Glomerular visceral epithelial cell (primary cell): ENCODE results near the gene DEPDC5.
A peak's percentile ranks its signal among the peaks of the same experiment; 100 is the strongest.

Experiments
- DNase-seq: peaks from one replicate; pipeline ENCODE4 v3.0.0-alpha.2; 2016; ENCODE audit errors: extremely low spot score

DEPDC5 gene

DNA sequence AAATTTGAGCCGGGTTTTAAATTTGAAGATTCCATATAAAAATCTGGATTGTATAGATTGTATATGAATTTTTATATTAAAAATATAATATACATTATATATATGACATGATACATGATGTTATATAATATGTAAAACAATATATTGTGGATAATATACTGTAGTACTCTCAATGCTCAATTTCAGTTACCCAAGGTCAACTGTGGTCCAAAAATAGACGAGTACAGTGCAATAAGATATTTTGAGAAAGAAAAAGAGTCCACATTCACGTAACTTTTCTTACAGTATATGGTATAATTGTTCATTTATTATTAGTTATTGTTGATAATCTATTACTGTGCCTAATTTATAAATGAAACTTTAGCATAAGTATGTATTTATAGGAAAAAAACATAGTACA lies 96.3 kb downstream of the DEPDC5 start:
- DNase-seq: no peak

DNA sequence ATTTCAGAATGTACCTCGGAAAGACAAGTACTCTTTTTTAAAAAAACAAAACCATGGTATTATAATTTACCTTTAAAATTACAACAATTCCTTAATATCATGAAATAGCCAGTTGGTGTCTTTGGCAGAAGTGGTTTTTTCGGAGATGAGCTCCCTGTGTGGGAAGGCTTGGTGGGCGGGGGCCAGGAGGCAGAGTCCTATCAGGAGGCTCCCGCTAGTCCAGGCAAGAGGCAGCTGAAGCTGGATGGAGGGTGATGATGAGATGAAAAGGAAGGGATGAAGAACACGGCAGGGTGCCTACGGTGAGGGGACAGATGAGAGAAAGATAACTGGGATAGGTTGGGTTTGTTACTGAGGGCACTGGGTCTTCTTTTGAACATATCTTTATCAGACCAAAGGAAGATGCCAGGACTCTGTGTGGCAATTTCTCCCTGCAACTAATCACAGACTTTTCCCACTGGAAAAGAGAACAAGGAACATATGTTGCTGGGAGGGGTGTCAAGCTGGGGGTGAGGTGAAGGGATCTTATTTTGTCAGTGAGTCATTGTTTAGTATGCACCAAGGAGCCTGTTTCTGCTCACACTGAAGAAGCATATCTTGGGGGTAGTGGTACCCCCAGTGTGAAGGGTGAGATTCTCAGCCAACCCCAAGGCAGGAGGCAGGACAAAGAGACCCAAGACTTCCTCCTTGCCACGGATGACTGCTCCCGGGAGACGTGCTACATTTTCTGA lies 99.0 kb downstream of the DEPDC5 start:
- no peak for DNase-seq

GRCh38 chr22:31853736-31854495 lies 100.1 kb downstream of the DEPDC5 start:
- DNase-seq: no peak

DNA sequence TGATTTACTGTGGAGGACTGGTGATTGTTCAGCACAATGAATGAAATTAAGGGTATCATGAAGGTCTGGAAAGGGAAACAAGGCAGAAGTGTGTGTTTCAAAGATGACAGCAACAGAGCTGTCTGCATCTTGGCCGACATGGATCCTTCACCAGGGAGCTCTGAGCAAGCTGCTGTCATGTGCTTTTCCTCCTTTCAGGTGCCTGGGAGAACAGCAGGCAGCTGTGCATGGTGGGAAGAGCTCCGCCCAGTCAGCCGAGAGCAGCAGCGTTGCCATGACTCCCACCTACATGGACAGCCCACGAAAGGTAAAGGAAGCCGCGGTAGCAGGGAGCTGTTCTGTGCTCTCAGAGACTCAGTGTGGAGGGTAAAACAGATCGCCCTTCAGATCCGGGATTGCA lies 103.4 kb downstream of the DEPDC5 start:
- no peak for DNase-seq

GRCh38 chr22:31861226-31861840 lies 107.5 kb downstream of the DEPDC5 start:
- DNase-seq: no peak

DNA sequence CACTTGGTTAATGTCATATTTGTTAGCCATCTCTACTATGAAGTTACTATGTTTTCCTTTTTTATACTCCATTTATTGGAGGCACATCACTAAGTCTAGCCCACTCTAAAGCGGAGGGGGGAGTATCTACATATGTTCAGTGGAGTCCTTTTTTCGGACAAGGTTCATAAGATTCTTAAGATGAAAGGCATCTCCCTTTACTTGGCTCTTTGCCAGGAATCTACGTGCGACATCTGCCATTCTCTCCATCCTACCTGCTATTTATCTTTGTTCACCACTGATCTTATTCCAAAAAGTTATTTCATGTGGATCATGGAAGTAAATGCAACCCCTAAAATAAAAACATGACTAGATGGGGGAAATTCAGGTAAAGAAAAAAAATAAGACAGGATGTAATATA lies 113.1 kb downstream of the DEPDC5 start:
- no peak for DNase-seq

GRCh38 chr22:31867386-31868153 lies 113.8 kb downstream of the DEPDC5 start:
- DNase-seq: no peak

- no peak for DNase-seq
Observed at GRCh38 chr22:31869739-31870138, 115.9 kb downstream of the DEPDC5 start.

GRCh38 chr22:31870890-31871289 lies 117.1 kb downstream of the DEPDC5 start:
- peak; percentile 23 for DNase-seq

DNA sequence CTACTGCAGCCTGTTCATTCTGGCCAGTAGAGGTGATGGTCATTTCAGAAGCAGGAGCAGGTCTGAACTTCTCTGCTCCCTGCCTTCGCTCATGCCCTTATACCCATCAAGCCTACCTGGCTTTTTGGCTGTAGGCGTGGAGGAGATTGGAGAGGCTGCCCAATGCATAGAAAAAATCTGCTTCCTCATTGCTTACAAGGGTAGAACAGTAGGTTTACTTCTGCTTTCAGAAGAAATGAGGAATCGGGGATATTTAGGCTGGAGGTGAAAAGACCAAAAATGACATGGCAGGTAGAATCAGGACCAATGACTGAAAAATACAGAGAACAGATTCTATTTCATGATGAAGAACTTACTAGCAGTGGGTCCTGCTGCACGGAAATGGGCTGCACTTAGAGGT lies 117.7 kb downstream of the DEPDC5 start:
- no peak for DNase-seq

GRCh38 chr22:31872209-31872608 lies 118.4 kb downstream of the DEPDC5 start:
- no peak for DNase-seq

- DNase-seq: no peak
Observed at GRCh38 chr22:31874821-31875220, 121.0 kb downstream of the DEPDC5 start.

DNA sequence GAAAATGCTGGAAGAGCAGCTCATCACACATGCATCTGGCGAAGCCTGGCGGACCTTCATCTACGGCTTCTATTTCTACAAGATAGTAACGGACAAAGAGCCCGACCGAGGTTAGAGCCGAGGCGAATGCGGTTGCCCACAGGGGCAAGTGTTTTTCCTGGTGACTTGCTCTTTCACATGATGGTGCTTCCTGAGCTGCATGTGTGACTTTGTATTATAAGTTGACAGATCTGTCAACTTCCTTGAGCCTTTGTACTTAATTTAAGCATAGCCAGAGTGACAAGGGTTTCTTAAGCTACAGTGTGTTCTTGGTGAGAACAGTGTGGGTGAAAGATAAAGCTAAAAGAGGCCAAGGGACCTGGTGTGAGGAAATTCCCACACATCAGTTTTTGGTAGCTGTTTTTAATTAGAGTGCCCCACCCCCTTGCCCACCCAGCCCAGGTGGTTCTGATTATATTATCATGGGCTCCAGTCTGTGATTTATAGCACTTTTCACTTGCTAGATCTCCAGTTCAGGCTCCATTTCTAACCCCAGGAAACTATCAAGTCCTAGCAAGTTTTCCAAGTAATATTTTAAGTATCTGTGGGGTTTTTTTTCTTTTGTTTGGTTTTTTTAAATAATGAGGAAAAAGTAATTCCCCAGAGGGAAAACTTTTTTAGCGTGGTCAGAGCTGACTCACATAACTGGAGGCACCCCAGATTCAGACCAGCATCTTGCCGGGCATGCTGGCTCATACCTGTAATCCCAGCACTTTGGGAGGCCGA lies 122.5 kb downstream of the DEPDC5 start:
- no peak for DNase-seq

- DNase-seq: no peak
Observed at GRCh38 chr22:31879585-31879984, 125.8 kb downstream of the DEPDC5 start.

DNA sequence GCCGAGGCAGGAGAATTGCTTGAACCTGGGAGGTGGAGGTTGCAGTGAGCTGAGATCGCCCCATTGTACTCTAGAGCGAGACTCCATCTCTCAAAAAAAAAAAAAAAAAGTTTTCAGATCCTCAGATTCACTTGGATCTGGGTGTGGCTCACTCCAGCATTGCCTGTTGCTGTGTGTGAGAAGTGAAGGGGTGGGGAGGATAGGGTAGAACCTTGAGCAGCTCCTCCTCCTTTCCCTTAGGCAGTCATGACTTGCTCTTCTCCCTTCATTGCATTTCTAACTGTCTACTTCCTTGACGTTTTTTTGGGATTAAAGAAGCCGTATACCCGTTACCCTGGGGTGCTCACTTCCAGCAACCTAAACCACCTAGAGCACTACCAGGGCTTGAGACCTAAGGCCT lies 127.4 kb downstream of the DEPDC5 start:
- no peak for DNase-seq

- no peak for DNase-seq
Observed at GRCh38 chr22:31881865-31882264, 128.0 kb downstream of the DEPDC5 start.

DNA sequence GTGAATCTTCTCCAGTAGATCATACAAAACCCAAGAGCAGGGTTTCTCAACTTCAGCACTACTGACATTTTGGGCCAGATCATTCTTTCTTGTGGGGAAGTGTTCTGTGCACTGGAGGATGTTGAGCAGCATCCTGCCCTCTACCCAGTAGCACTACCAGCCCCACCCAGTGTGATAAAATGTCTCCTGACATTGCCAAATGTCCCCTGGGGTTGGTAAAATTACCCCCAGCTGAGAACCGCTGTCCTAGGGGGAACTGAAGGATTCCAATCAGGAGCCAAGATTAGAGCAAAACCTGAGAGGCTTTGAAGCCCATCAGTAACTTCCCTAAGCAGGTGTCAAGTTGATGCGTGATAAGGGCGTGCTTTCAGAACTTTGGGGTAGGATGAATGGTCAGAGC lies 129.2 kb downstream of the DEPDC5 start:
- no peak for DNase-seq

DNA sequence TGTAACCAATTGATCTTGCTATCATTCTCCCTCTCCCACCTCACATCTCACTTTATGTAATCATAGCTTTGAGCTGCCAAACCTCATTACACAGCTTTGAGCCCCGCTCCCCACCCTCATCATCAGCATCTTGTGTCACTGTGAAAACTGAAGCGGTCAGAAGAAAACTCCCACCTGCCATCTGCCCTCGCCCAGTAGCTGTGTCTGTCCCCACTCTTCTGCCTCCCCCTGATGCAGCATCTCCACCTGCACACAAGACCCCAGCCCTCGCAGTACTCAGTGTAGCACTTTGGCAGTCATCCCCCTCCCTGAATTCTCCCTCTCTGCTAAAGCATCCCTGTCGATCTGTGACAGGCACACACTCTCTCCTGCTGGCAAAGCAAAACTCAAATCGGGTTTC lies 130.2 kb downstream of the DEPDC5 start:
- no peak for DNase-seq

GRCh38 chr22:31891366-31892079 lies 137.7 kb downstream of the DEPDC5 start:
- DNase-seq: no peak

- DNase-seq: no peak
Observed at GRCh38 chr22:31892080-31892433, 138.2 kb downstream of the DEPDC5 start.

DNA sequence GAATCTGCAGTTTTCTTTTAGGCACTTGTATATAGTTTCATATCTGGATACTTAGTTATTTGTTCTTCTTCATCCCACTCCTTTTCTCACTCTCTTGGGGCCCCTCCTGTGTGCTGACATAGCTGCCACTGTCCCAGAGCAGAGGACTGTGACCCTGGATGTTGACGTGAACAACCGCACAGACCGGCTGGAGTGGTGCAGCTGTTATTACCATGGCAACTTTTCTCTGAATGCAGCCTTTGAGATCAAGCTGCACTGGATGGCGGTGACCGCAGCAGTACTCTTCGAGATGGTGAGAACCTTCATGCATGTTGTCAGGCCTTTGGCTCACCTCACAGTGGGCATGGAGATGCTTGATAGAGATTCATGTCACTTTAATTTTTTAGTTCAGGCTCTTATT lies 139.6 kb downstream of the DEPDC5 start:
- DNase-seq: no peak
